HEK293T (cell line): ENCODE measurements around the gene HIPK4.

Source experiments
- BHLHE40 ChIP-seq: fragments of 450-650 bp; IDR thresholded peaks from 2 replicates; pipeline ENCODE4 v1.6.1; 2016; ENCODE audit warnings: mild to moderate bottlenecking, moderate library complexity, borderline replicate concordance
- FOXM1 ChIP-seq: fragments of 450-650 bp; IDR thresholded peaks from 2 replicates; pipeline ENCODE4 v1.6.1; 2017; ENCODE audit warnings: mild to moderate bottlenecking, borderline replicate concordance
- SP1 ChIP-seq: fragments of 450-650 bp; IDR thresholded peaks from 2 replicates; pipeline ENCODE4 v1.6.1; 2017
- SUZ12 ChIP-seq: fragments of 450-650 bp; IDR thresholded peaks from 2 replicates; pipeline ENCODE4 v1.6.1; 2016; ENCODE audit warnings: mild to moderate bottlenecking
- ZNF384 ChIP-seq: fragments of 450-650 bp; IDR thresholded peaks from 2 replicates; pipeline ENCODE4 v1.6.1; 2016

- TF ChIP-seq SP1 (no peak), FOXM1 (no peak), BHLHE40 (no peak), ZNF384 (no peak), SUZ12 (no peak)
Observed at GRCh38 chr19:40357640-40358039, 32.3 kb downstream of the HIPK4 start.
